Activated naive CD8-positive, alpha-beta T cell treated with anti-CD3 and anti-CD28 coated beads, Interleukin-2, amount 50 U/mL, for 24 hours (primary cell): ENCODE results near the gene HNRNPU.

Experiments used
- ATAC-seq: fragments of 150-1000 bp; cut with Tn5 transposase; one replicate; pipeline ENCODE4 v1.10.0; 2021
- DNase-seq: peaks from one replicate; pipeline ENCODE4 v3.0.0; 2021
- H3K27ac Mint-ChIP-seq: one replicate; pipeline ENCODE4 v1.8.0; 2021; ENCODE audit warnings: mild to moderate bottlenecking, mixed read lengths
- H3K27me3 Mint-ChIP-seq: one replicate; pipeline ENCODE4 v1.8.0; 2021; ENCODE audit warnings: mixed read lengths
- H3K36me3 Mint-ChIP-seq: one replicate; pipeline ENCODE4 v1.8.0; 2021; ENCODE audit warnings: low read depth, mixed read lengths
- H3K4me1 Mint-ChIP-seq: one replicate; pipeline ENCODE4 v1.8.0; 2021; ENCODE audit warnings: mixed read lengths
- H3K4me3 Mint-ChIP-seq: one replicate; pipeline ENCODE4 v1.8.0; 2021; ENCODE audit warnings: mild to moderate bottlenecking, moderate library complexity, mixed read lengths
- H3K9me3 Mint-ChIP-seq: one replicate; pipeline ENCODE4 v1.8.0; 2021; ENCODE audit warnings: mixed read lengths

Gene HNRNPU

DNA sequence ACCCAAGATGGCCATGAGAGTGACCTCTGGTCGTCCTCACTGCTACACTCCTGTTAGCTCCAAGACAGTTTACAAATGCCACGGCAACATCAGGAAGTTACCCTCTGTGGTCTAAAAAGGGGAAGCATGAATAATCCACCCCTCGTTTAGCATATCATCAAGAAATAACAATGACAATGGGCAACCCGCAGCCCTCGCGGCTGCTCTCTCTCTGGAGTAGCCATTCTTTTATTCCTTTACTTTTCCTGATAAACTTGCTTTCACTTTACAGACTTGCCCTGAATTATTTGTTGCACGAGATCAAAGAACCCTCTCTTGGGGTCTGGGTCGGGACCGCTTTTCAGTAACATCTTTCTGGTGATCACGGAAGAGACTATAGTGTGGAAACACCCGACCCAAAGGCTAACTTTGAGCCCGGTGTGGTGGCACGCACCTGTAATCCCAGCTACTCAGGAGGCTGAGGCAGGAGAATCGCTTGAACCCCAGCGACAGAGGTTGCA is 48.7 kb downstream of the HNRNPU start:
- Mint-ChIP-seq H3K36me3 (no peaks in the 10 kb centered on the region), H3K4me3 (peak overlapping the region; percentile 60), H3K27ac (peak overlapping the region; percentile 36)

GRCh38 chr1:244813327-244813726 is 51.0 kb downstream of the HNRNPU start:
- DNase-seq (no peak), ATAC-seq (no peak)
- Mint-ChIP-seq H3K36me3 (no peaks in the 10 kb centered on the region), H3K27ac (no peak overlapping the region), H3K4me1 (peaks cover 18% of the 10 kb centered on the region), H3K9me3 (no peaks in the 10 kb centered on the region), H3K27me3 (peaks cover 7% of the 10 kb centered on the region), H3K4me3 (no peak overlapping the region)

More for the DNA sequence above, 48.7 kb downstream of the HNRNPU start:
- Mint-ChIP-seq H3K9me3 (no peaks in the 10 kb centered on the region), H3K27me3 (peaks cover 7% of the 10 kb centered on the region), H3K4me1 (peaks cover 18% of the 10 kb centered on the region)
- DNase-seq (no peak), ATAC-seq (no peak)

DNA sequence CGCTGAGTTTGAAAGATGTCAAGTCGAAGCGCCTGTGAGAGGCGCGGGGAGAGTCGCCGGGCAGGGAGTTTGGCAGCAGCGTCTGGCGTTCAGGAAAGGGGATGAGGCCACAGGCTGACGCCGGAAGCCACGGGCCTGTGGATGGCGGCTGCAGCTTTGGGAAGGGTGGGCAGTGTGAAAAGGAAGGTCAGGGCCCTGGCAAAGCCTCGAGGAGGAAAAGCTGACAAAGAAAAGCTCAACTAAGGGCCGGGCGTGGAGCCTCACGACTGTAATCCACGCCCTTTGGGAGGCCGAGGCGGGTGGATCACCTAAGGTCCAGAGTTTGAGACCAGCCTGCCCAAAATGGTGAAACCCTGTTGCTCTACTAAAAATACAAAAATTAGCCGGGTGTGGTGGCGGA is 54.1 kb downstream of the HNRNPU start:
- DNase-seq: no peak
- ATAC-seq: no peak
- Mint-ChIP-seq H3K27ac (no peak overlapping the region), H3K36me3 (no peaks in the 10 kb centered on the region), H3K4me3 (no peak overlapping the region), H3K27me3 (peaks cover 4% of the 10 kb centered on the region), H3K9me3 (no peaks in the 10 kb centered on the region), H3K4me1 (peaks cover 12% of the 10 kb centered on the region)

- Mint-ChIP-seq H3K27ac (no peak overlapping the region), H3K4me1 (no peaks in the 10 kb centered on the region), H3K36me3 (no peaks in the 10 kb centered on the region), H3K27me3 (peaks cover 3% of the 10 kb centered on the region), H3K9me3 (no peaks in the 10 kb centered on the region), H3K4me3 (no peak overlapping the region)
- ATAC-seq (no peak), DNase-seq (no peak)
Observed at GRCh38 chr1:244807138-244807537, 57.2 kb downstream of the HNRNPU start.

GRCh38 chr1:244804841-244805240 is 59.5 kb downstream of the HNRNPU start:
- Mint-ChIP-seq H3K4me3 (no peak overlapping the region), H3K27me3 (peaks cover 3% of the 10 kb centered on the region), H3K36me3 (no peaks in the 10 kb centered on the region), H3K27ac (no peak overlapping the region), H3K9me3 (no peaks in the 10 kb centered on the region), H3K4me1 (peaks cover 2% of the 10 kb centered on the region)
- ATAC-seq: no peak
- DNase-seq: no peak

GRCh38 chr1:244802556-244803239 is 61.6 kb downstream of the HNRNPU start:
- Mint-ChIP-seq H3K9me3 (no peaks in the 10 kb centered on the region), H3K27me3 (no peaks in the 10 kb centered on the region), H3K4me1 (peaks cover 2% of the 10 kb centered on the region), H3K36me3 (no peaks in the 10 kb centered on the region), H3K27ac (no peak overlapping the region), H3K4me3 (no peak overlapping the region)
- no peak for ATAC-seq
- DNase-seq: no peak

DNA sequence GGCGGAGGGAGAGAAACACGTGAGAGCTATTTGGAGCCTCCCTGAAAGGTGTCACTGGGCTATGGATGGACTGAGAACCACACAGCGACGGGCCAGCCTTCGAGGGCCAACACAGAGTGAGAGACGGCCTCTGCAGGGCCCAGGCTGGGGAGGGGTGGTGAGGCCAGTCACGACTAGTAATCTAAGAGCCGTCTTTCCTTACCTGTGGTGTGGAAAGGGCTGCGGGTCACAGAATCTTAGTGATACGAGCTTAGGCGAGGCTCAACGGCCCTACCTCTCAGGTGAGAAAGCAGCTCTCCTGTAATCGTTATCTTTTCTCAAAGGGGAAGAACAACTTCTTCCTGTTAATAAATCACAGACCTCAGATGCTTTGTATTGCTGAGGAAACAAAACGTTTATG is 62.3 kb downstream of the HNRNPU start:
- H3K4me3 Mint-ChIP-seq: no peak overlapping the region
- H3K36me3 Mint-ChIP-seq: no peaks in the 10 kb centered on the region
- H3K4me1 Mint-ChIP-seq: peaks cover 2% of the 10 kb centered on the region
- no peak for ATAC-seq
- DNase-seq: no peak
- no peak overlapping the region for H3K27ac Mint-ChIP-seq
- no peaks in the 10 kb centered on the region for H3K27me3 Mint-ChIP-seq
- H3K9me3 Mint-ChIP-seq: no peaks in the 10 kb centered on the region

GRCh38 chr1:244801246-244801645 is 63.1 kb downstream of the HNRNPU start:
- H3K36me3 Mint-ChIP-seq: no peaks in the 10 kb centered on the region
- ATAC-seq: peak; percentile 88
- H3K27ac Mint-ChIP-seq: no peak overlapping the region
- H3K4me1 Mint-ChIP-seq: peaks cover 2% of the 10 kb centered on the region
- peak; percentile 52 for DNase-seq
- H3K4me3 Mint-ChIP-seq: no peak overlapping the region
- H3K27me3 Mint-ChIP-seq: no peaks in the 10 kb centered on the region
- H3K9me3 Mint-ChIP-seq: no peaks in the 10 kb centered on the region

- Mint-ChIP-seq H3K4me3 (no peak overlapping the region), H3K9me3 (no peaks in the 10 kb centered on the region), H3K36me3 (no peaks in the 10 kb centered on the region), H3K27me3 (no peaks in the 10 kb centered on the region), H3K4me1 (peaks cover 2% of the 10 kb centered on the region), H3K27ac (no peak overlapping the region)
- DNase-seq: no peak
- no peak for ATAC-seq
Observed at GRCh38 chr1:244800821-244801220, 63.5 kb downstream of the HNRNPU start.
